GM19467 (cell line): ENCODE data around the gene ZNRF1.

Experiments
- ATAC-seq: cut with Tn5 transposase; IDR thresholded peaks from one replicate; pipeline ENCODE4 v1.9.1; 2021; ENCODE audit warnings: mild to moderate bottlenecking, moderate library complexity; ENCODE audit not compliant: unreplicated experiment

ZNRF1 gene

GRCh38 chr16:75095204-75095621 is 96.4 kb downstream of the ZNRF1 start:
- ATAC-seq, result no peak

- ATAC-seq, result no peak
Observed at GRCh38 chr16:75096656-75097055, 97.8 kb downstream of the ZNRF1 start.

- ATAC-seq, result no peak
Observed at GRCh38 chr16:75097191-75097761, 98.5 kb downstream of the ZNRF1 start.

- no peak for ATAC-seq
Observed at GRCh38 chr16:75097941-75098901, 99.4 kb downstream of the ZNRF1 start.

- no peak for ATAC-seq
Observed at GRCh38 chr16:75099075-75099667, 100.3 kb downstream of the ZNRF1 start.

- no peak for ATAC-seq
Observed at GRCh38 chr16:75099738-75100602, 101.1 kb downstream of the ZNRF1 start.

- ATAC-seq, result no peak
Observed at GRCh38 chr16:75100603-75100990, 101.8 kb downstream of the ZNRF1 start.

GRCh38 chr16:75101635-75102034 is 102.8 kb downstream of the ZNRF1 start:
- ATAC-seq, result no peak

GRCh38 chr16:75102595-75102994 is 103.8 kb downstream of the ZNRF1 start:
- ATAC-seq, result no peak

GRCh38 chr16:75103994-75104393 is 105.2 kb downstream of the ZNRF1 start:
- ATAC-seq, result no peak

- ATAC-seq, result no peak
Observed at GRCh38 chr16:75104836-75105235, 106.0 kb downstream of the ZNRF1 start.

GRCh38 chr16:75105306-75106061 is 106.7 kb downstream of the ZNRF1 start:
- ATAC-seq, result no peak

GRCh38 chr16:75106351-75107274 is 107.8 kb downstream of the ZNRF1 start:
- ATAC-seq, result no peak

- no peak for ATAC-seq
Observed at GRCh38 chr16:75107505-75107904, 108.7 kb downstream of the ZNRF1 start.

- no peak for ATAC-seq
Observed at GRCh38 chr16:75108792-75109731, 110.2 kb downstream of the ZNRF1 start.

- no peak for ATAC-seq
Observed at GRCh38 chr16:75109732-75110243, 111.0 kb downstream of the ZNRF1 start.

- ATAC-seq, result peak; percentile 74
Observed at GRCh38 chr16:75110637-75111513, 112.1 kb downstream of the ZNRF1 start.
